22Rv1 (cell line): ENCODE results near the gene LITAFD.

ENCODE experiments used
- H3K27ac ChIP-seq: fragments of 450-650 bp; 2 replicates; pipeline ENCODE4 v1.5.1; 2017
- CTCF ChIP-seq: fragments of 450-650 bp; IDR thresholded peaks from 2 replicates; pipeline ENCODE4 v1.5.1; 2017; ENCODE audit warnings: mild to moderate bottlenecking
- ZFX ChIP-seq: fragments of 450-650 bp; IDR thresholded peaks from 2 replicates; pipeline ENCODE4 v1.6.1; 2017; ENCODE audit warnings: antibody characterized with exemption, borderline replicate concordance

The LITAFD gene

DNA sequence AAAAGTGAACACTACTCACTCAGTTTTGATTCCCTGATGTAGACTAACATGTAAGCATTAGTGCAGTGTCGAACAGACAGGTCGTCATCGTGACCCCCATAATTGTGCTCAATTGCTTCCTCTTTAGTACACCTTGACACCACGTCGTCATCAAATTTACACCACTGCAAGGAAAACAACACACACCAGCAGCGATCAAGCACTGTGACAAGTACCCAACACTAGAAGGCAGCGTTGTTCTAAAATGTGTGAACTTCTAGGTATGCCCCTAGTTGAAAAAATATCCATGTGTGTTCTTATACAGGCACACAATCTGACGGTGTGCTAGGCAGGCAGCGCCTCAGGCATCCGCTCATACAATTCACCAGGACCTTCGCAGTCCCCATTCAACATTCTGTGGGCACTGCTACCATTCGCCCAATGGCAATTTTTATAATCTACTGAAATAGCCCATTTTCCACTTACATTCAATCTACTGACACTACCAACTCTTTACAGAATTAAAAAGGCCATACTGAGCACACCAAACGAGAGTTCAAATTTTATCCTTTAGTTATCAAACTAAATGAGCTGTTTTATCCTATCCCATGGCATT lies 23.1 kb downstream of the LITAFD start:
- peak; percentile 17; the same call in 1 of the 2 replicates for TF ChIP-seq CTCF
- no peak for TF ChIP-seq ZFX
- no peak overlapping the region for H3K27ac ChIP-seq

DNA sequence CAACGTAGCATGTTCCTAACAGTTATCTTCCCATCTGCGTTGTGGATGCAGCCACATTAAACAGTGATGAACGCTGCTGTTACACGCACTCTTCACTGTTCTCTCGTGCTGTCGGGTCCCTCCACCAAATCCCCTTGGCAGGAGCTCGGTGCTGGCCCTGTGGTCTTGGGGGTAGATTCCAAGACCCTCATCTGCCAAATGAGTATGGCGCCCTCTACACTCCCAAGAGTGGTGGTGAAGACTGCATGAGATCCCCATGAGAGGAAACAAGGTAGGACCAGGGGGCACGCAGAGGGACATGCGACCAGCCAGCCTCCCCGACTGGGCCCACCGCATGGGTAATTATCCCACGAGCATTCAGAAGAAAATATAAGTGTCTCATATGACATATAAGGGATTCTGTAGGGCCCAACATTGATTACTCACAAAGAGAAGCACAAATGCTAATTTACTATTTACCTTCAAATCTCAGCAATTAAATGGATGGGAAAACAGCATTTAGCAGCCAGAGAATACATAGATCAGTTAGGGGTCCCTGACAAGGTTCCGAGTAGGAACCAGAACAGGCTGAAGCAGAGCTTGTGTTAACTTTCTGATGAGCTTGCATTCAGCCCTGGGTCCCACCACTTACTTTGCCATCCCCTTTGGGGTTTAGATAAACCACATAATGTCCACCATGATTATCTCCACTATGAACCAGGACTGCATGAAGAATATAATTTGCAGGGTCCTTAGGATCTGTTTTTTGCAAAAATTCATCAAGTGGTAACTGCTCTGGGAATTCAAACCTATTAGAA lies 23.8 kb downstream of the LITAFD start:
- no peak overlapping the region for H3K27ac ChIP-seq
- TF ChIP-seq CTCF = 0 out of 2 replicates have a peak, but pooled peaks have one; percentile 22
- no peak for TF ChIP-seq ZFX

- H3K27ac ChIP-seq = no peak overlapping the region
- TF ChIP-seq CTCF = no peak
- no peak for TF ChIP-seq ZFX
These were observed 24.9 kb downstream of the LITAFD start for GRCh38 chr16:8907096-8907495.

DNA sequence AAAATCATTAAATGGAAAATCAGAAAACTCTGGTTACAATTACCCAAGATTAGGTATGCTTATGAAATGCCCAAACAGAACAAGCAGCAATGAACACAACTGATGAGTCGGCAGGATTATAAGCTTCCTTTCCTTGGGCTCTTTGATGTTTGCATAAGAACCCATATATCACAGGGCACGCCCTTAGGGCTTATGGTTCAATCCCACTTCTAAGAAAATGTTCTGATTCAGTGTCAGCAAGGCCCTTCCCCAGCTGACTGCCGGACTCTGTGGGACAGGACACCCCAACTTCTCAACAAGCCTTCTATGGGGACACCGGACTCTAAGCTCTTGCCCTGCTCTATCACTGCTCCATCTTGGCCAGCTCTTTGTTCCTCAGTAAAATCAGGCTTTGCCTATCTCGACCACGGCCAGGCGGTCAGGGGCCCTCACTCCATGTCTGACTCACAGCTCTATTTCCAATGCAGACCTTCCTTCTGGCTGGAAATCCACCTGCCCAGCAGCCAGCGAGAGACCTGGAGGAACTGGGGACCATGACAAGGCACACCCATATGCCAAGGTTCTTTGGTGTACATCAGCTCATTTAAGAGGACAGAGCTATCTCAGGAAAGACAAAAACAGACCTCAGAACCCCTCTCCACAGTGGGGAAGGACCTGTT lies 26.8 kb downstream of the LITAFD start:
- TF ChIP-seq CTCF (no peak), ZFX (no peak)
- no peak overlapping the region for H3K27ac ChIP-seq

DNA sequence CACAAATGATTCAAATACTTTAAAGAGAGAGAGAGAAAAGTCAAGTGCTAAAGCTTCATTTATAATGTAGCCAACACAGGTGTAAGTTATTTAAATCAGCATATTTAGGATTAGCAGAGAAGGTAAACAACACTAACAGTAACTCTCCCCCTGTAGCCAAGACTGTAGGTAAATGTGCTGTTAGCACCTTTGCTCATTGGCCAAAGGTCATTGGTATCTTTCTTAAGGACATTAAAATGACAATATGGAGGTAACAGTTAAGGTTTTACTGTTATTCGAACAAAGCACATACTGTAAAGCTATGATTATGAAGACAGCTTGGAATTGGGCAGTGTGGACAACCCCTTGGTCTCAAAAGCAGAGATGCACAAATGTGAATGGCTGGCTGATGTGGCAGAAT lies 28.7 kb downstream of the LITAFD start:
- TF ChIP-seq CTCF = no peak
- TF ChIP-seq ZFX = no peak

GRCh38 chr16:8912793-8913192 lies 30.6 kb downstream of the LITAFD start:
- TF ChIP-seq ZFX (no peak), CTCF (no peak)
- H3K27ac ChIP-seq = no peak overlapping the region

More for the DNA sequence above, 28.7 kb downstream of the LITAFD start:
- no peak overlapping the region for H3K27ac ChIP-seq

DNA sequence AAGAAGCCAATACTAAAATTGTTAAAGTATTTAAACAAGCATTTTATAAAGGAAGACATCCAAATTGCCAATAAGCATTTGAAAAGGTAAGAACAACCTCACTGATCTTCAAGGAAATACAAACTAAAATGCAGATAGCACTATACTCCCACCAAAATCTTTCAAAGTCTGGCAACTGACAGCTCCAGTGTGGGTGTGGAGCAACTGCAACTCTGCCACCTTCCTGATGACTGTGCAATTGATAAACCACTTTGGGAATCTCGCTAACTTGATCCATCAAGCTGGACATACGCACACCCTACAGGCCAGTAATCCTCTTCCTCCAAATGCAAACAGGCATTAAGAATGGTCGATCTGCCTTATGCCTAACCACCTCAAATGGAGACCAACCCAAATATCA lies 31.9 kb downstream of the LITAFD start:
- TF ChIP-seq CTCF (no peak), ZFX (no peak)

More for the DNA sequence above, 31.9 kb downstream of the LITAFD start:
- H3K27ac ChIP-seq = no peak overlapping the region
